GM12892 (cell line): ENCODE results near the gene STX1B.

Experiments
- POLR2A ChIP-seq: IDR thresholded peaks from 2 replicates; pipeline ENCODE4 v1.6.1; 2011; ENCODE audit warnings: low read depth, low read length, control low read depth
- POLR2AphosphoS5 ChIP-seq: IDR thresholded peaks from 2 replicates; pipeline ENCODE4 v1.6.1; 2011; ENCODE audit warnings: low read depth, low read length, control low read depth

DNA sequence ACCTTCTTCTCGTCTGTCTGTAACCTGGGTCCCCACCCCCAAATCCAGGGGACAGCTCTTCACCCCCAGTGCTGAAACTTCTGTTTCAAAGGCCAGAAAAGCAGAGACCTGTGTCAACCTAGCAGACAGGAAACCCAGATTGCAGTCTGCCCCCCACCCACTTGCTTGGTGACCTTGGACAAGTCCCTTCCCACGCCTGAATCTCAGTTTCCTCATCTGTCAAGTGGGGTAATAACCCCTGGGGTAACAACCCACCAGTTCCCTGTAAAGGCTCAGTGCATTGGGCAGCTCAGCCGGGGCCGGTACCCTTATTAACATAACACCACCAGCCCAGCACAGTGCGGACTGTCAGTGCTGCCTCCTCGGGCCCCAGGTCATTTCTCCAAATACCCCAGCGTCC lies 1.3 kb downstream of the STX1B start:
- no peak for TF ChIP-seq POLR2AphosphoS5
- TF ChIP-seq POLR2A = no peak
